Measurements from ENCODE around the gene RNPS1.

Gene RNPS1

GRCh38 chr16:2299121-2299914 is 31.4 kb upstream of the RNPS1 start:
- no peak overlapping the region for H3K4me3 ChIP-seq (replicated peaks; ENCODE audit: insufficient read depth, low read length)
- no peaks in the 10 kb centered on the region for H3K27me3 ChIP-seq (ENCODE audit: insufficient read depth, poor library complexity, severe bottlenecking)
- TF ChIP-seq POLR2AphosphoS5 (IDR thresholded peaks at IDR 0.05; ENCODE audit: low read depth) (no peak), CTCF (IDR thresholded peaks at IDR 0.05; ENCODE audit: insufficient read depth, low read length) (no peak), SPI1 (IDR thresholded peaks at IDR 0.05; ENCODE audit: borderline replicate concordance, low read depth) (no peak), REST (IDR thresholded peaks at IDR 0.05; ENCODE audit: insufficient replicate concordance, low read depth) (no peak), GABPA (IDR thresholded peaks at IDR 0.05; ENCODE audit: low read depth) (no peak)
- no peak overlapping the region for H3K27ac ChIP-seq (replicated peaks)
- DNase-seq (ENCODE audit: low read depth in 1 of 2, low spot score in 1 of 2) = no peak

GRCh38 chr16:2298621-2299020 is 30.7 kb upstream of the RNPS1 start:
- H3K27ac ChIP-seq (replicated peaks) = no peak overlapping the region
- no peak for TF ChIP-seq REST (IDR thresholded peaks at IDR 0.05; ENCODE audit: insufficient replicate concordance, low read depth)
- no peak for TF ChIP-seq GABPA (IDR thresholded peaks at IDR 0.05; ENCODE audit: low read depth)
- no peak for TF ChIP-seq POLR2AphosphoS5 (IDR thresholded peaks at IDR 0.05; ENCODE audit: low read depth)
- TF ChIP-seq CTCF (IDR thresholded peaks at IDR 0.05; ENCODE audit: insufficient read depth, low read length) = no peak
- no peak for TF ChIP-seq SPI1 (IDR thresholded peaks at IDR 0.05; ENCODE audit: borderline replicate concordance, low read depth)

GRCh38 chr16:2297506-2297860 is 29.6 kb upstream of the RNPS1 start:
- TF ChIP-seq REST (IDR thresholded peaks at IDR 0.05; ENCODE audit: insufficient replicate concordance, low read depth) (no peak), GABPA (IDR thresholded peaks at IDR 0.05; ENCODE audit: low read depth) (no peak), CTCF (IDR thresholded peaks at IDR 0.05; ENCODE audit: insufficient read depth, low read length) (no peak), POLR2AphosphoS5 (IDR thresholded peaks at IDR 0.05; ENCODE audit: low read depth) (no peak), SPI1 (IDR thresholded peaks at IDR 0.05; ENCODE audit: borderline replicate concordance, low read depth) (no peak)
- no peak overlapping the region for H3K4me3 ChIP-seq (replicated peaks; ENCODE audit: insufficient read depth, low read length)
- H3K27ac ChIP-seq (replicated peaks) = no peak overlapping the region
- no peaks in the 10 kb centered on the region for H3K27me3 ChIP-seq (ENCODE audit: insufficient read depth, poor library complexity, severe bottlenecking)
- no peak for DNase-seq (ENCODE audit: low read depth in 1 of 2, low spot score in 1 of 2)

More at GRCh38 chr16:2298621-2299020, 30.7 kb upstream of the RNPS1 start:
- DNase-seq (ENCODE audit: low read depth in 1 of 2, low spot score in 1 of 2) = no peak
- Histone ChIP-seq H3K4me3 (replicated peaks; ENCODE audit: insufficient read depth, low read length) (no peak overlapping the region), H3K27me3 (ENCODE audit: insufficient read depth, poor library complexity, severe bottlenecking) (no peaks in the 10 kb centered on the region)
